Astrocyte (in vitro differentiated cells and primary cell): Measurements from ENCODE around the gene TEF.

Experiments
- CTCF ChIP-seq: IDR thresholded peaks from 2 replicates; pipeline ENCODE4 v1.5.1; 2011; ENCODE audit warnings: low read depth, mild to moderate bottlenecking, inconsistent platforms, low read length, moderate library complexity; ENCODE audit not compliant: insufficient read depth
- EZH2 ChIP-seq: IDR thresholded peaks from 2 replicates; pipeline ENCODE4 v1.6.1; 2012; ENCODE audit warnings: mild to moderate bottlenecking, low read length, inconsistent platforms; ENCODE audit not compliant: insufficient read depth

GRCh38 chr22:41448189-41448808, 66.6 kb downstream of the TEF start:
- TF ChIP-seq EZH2: no peak
- no peak for TF ChIP-seq CTCF
